Endothelial cell of umbilical vein (primary cell): Measurements from ENCODE around the gene MPST. TPM values are rescaled to one million over a fixed set of nuclear protein-coding genes. Genes with fewer than 3 reads are reported as not detected.

Experiments used
- BruUV-seq: library from RNA; stranded (reverse); fragments of 400-500 nt; replicated peaks from 2 replicates; lab custom pipeline; 2021; lab: Mats Ljungman, UMichigan
- CTCF ChIA-PET: fragments of 300-600, 350-600 bp; sonication (Branson Sonifier 250); formaldehyde crosslinking; loops from one replicate; lab custom pipeline; 2021; ENCODE audit warnings: antibody characterized with exemption, inconsistent platforms; lab: Charles Lee
- POLR2A ChIA-PET: fragments of 300-600, 350-600 bp; sonication (Branson Sonifier 250); formaldehyde crosslinking; loops from one replicate; lab custom pipeline; 2021; ENCODE audit warnings: antibody characterized with exemption, inconsistent platforms; lab: Charles Lee
- DNase-seq: peaks from one replicate; pipeline ENCODE4 v3.0.0-alpha.2; 2011; ENCODE audit warnings: low read depth, low spot score
- FAIRE-seq: peaks from 2 replicates; lab custom pipeline; 2011; peaks lifted over from hg19 to GRCh38; lab: Jason Lieb, UNC
- H2AFZ ChIP-seq: 2 replicates; pipeline ENCODE4 v1.6.0; 2012; ENCODE audit warnings: low read depth, low read length, control low read depth, inconsistent platforms
- H3K27ac ChIP-seq: 2 replicates; pipeline ENCODE4 v1.5.1; 2011; ENCODE audit warnings: low read depth, mild to moderate bottlenecking, control low read depth, low read length, moderate library complexity; ENCODE audit not compliant: insufficient read depth
- H3K27me3 ChIP-seq, 2 experiments: 2 replicates each; pipeline versions ENCODE4 v1.6.0 to v1.6.1; 2011; ENCODE audit warnings: low read length in 2 of 2, mixed read lengths in 1 of 2; ENCODE audit not compliant: control insufficient read depth in 2 of 2, insufficient read depth in 2 of 2
- H3K36me3 ChIP-seq, 2 experiments: 2 replicates in 1 of 2; 3 replicates in 1 of 2; pipeline ENCODE4 v1.5.1; 2011; ENCODE audit warnings: low read length in 2 of 2, mild to moderate bottlenecking in 1 of 2, moderate library complexity in 1 of 2; ENCODE audit not compliant: control insufficient read depth in 2 of 2, insufficient read depth in 2 of 2; ENCODE audit errors: extremely low read depth in 1 of 2
- H3K4me1 ChIP-seq: 3 replicates; pipeline ENCODE4 v1.5.1; 2011; ENCODE audit warnings: mild to moderate bottlenecking, low read length; ENCODE audit not compliant: control insufficient read depth, insufficient read depth; ENCODE audit errors: extremely low read depth
- H3K4me2 ChIP-seq: 2 replicates; pipeline ENCODE4 v1.6.1; 2011; ENCODE audit warnings: low read length, control low read depth, mixed read lengths; ENCODE audit not compliant: insufficient read depth
- H3K4me3 ChIP-seq, 3 experiments: fragments of 200-600 bp in 1 of 3; sonication (generic), shearing (Covaris generic) in 1 of 3; replicated peaks in 1 of 3; 2 replicates each; pipeline ENCODE4 v1.5.1; 2011 to 2016; ENCODE audit warnings: control low read depth in 3 of 3, low read length in 3 of 3, mild to moderate bottlenecking in 2 of 3, inconsistent platforms in 1 of 3, low read depth in 1 of 3, moderate library complexity in 1 of 3; ENCODE audit not compliant: insufficient read depth in 1 of 3
- H3K79me2 ChIP-seq: 2 replicates; pipeline ENCODE4 v1.6.0; 2012; ENCODE audit warnings: low read length, inconsistent platforms; ENCODE audit not compliant: control insufficient read depth, insufficient read depth
- H3K9ac ChIP-seq: replicated peaks from 2 replicates; pipeline ENCODE3; 2011; ENCODE audit warnings: low read length, control low read depth; ENCODE audit not compliant: insufficient read depth; ENCODE audit errors: extremely low read depth
- H3K9me1 ChIP-seq: replicated peaks from 3 replicates; pipeline ENCODE4 v1.6.0; 2011; ENCODE audit warnings: mild to moderate bottlenecking, low read length; ENCODE audit not compliant: control insufficient read depth, insufficient read depth; ENCODE audit errors: extremely low read depth
- H3K9me3 ChIP-seq: replicated peaks from 2 replicates; pipeline ENCODE4 v1.5.1; 2012; ENCODE audit warnings: low read length, inconsistent platforms; ENCODE audit not compliant: control insufficient read depth, insufficient read depth
- H4K20me1 ChIP-seq: replicated peaks from 2 replicates; pipeline ENCODE3; 2011; ENCODE audit warnings: mild to moderate bottlenecking, low read length; ENCODE audit not compliant: control insufficient read depth, insufficient read depth; ENCODE audit errors: extremely low read depth
- CTCF ChIP-seq, 2 donors: IDR thresholded peaks; 1 replicate in 1 of 2; 2 replicates in 1 of 2; pipeline ENCODE4 v1.5.1; 2011; ENCODE audit warnings: low read length in 2 of 2, mild to moderate bottlenecking in 2 of 2, moderate library complexity in 2 of 2, control low read depth in 1 of 2, inconsistent platforms in 1 of 2, low read depth in 1 of 2; ENCODE audit not compliant: insufficient read depth in 1 of 2; ENCODE audit errors: extremely low read depth in 1 of 2
- EZH2 ChIP-seq: IDR thresholded peaks from 2 replicates; pipeline ENCODE4 v1.6.1; 2012; ENCODE audit warnings: borderline replicate concordance, low read depth, mild to moderate bottlenecking, moderate library complexity, low read length, inconsistent platforms; ENCODE audit not compliant: severe bottlenecking
- FOS ChIP-seq: IDR thresholded peaks from 2 replicates; pipeline ENCODE4 v1.6.1; 2011; ENCODE audit warnings: mild to moderate bottlenecking, low read length, moderate library complexity, borderline replicate concordance; ENCODE audit not compliant: insufficient read depth
- GATA2 ChIP-seq: IDR thresholded peaks from 2 replicates; pipeline ENCODE4 v1.7.0; 2011; ENCODE audit warnings: low read depth, mild to moderate bottlenecking, moderate library complexity, mixed read lengths, low read length; ENCODE audit not compliant: insufficient read length, insufficient read depth
- JUN ChIP-seq: IDR thresholded peaks from 2 replicates; pipeline ENCODE4 v1.6.1; 2011; ENCODE audit warnings: borderline replicate concordance, low read depth; ENCODE audit not compliant: insufficient read length, insufficient read depth
- MAX ChIP-seq: IDR thresholded peaks from 2 replicates; pipeline ENCODE4 v1.6.1; 2011; ENCODE audit not compliant: insufficient read depth, insufficient read length
- MYC ChIP-seq: IDR thresholded peaks from one replicate; pipeline ENCODE4 v1.6.1; 2011; ENCODE audit warnings: mild to moderate bottlenecking, low read depth, low read length
- POLR2A ChIP-seq: IDR thresholded peaks from 2 replicates; pipeline ENCODE4 v1.6.1; 2012; ENCODE audit warnings: low read depth, mild to moderate bottlenecking, control low read depth, low read length
- POLR2AphosphoS5 ChIP-seq: IDR thresholded peaks from 2 replicates; pipeline ENCODE4 v1.6.1; 2012; ENCODE audit warnings: low read depth, mild to moderate bottlenecking, control low read depth, low read length, moderate library complexity; ENCODE audit not compliant: insufficient read depth
- dilution Hi-C: fragments of 300-500 bp; cut with MboI; formaldehyde crosslinking; loops from one replicate; pipeline ENCODE4 v1.15.0; 2019; ENCODE audit warnings: low sequenced_read_pairs; ENCODE audit not compliant: extremely low pct_ligation_motif_present
- intact Hi-C: fragments of 100-400 bp; cut with micrococcal nuclease; formaldehyde crosslinking; loops from one replicate; pipeline ENCODE4 v1.10.0; 2022
- polyA plus RNA-seq, 4 experiments: library from polyadenylated mRNA; depleted of rRNA in 3 of 4; stranded (reverse) in 3 of 4; unstranded in 1 of 4; fragments of >200 nt; gene quantifications; 2 replicates each; pipeline versions ENCODE4 v1.2.1 to v1.2.3, GENCODE V29; 2011 to 2012; ENCODE audit warnings: missing spikeins in 1 of 4
- total RNA-seq: library from RNA; stranded (reverse); gene quantifications from 2 replicates; pipeline ENCODE4 v1.2.3, GENCODE V29; 2021

MPST gene
- total and polyA plus RNA-seq, 2 donors (not counting 3 experiments of a cell fraction or from before 2014, with no cell fraction given): 93.2 to 124 TPM

GRCh38 chr22:36991206-36991605 is 28.3 kb upstream of the MPST start:
- TF ChIP-seq MYC: no peak
- no peak for TF ChIP-seq GATA2
- no peak for TF ChIP-seq POLR2A
- TF ChIP-seq POLR2AphosphoS5: no peak
- TF ChIP-seq JUN: no peak
- no peak for TF ChIP-seq FOS
- no peak for TF ChIP-seq EZH2
- no peak for TF ChIP-seq CTCF (IDR thresholded peaks at IDR 0.05; ENCODE audit: extremely low read depth in 1 of 2, insufficient read depth in 1 of 2, low read depth in 1 of 2, low read length in 2 of 2)
- TF ChIP-seq MAX: no peak

More at GRCh38 chr22:36991206-36991605, 28.3 kb upstream of the MPST start:
- H3K27me3 ChIP-seq: peaks cover 9 to 14% of the 10 kb centered on the region in 2 experiments
- FAIRE-seq: no peak
- no peaks in the 10 kb centered on the region for H3K9me1 ChIP-seq
- H3K9me3 ChIP-seq: no peaks in the 10 kb centered on the region
- H3K27ac ChIP-seq: no peak overlapping the region
- no peaks in the 10 kb centered on the region for H3K79me2 ChIP-seq
- BruUV-seq: no TSS peak
- POLR2A ChIA-PET: no interaction called here
- dilution Hi-C loops: no loop called here
- no peak overlapping the region for H3K4me2 ChIP-seq
- H3K9ac ChIP-seq: no peak overlapping the region
- H3K36me3 ChIP-seq: no peaks in the 10 kb centered on the region
- H3K4me1 ChIP-seq: no peaks in the 10 kb centered on the region
- intact Hi-C loops: no loop called here
- no peak overlapping the region for H2AFZ ChIP-seq
- no peak for DNase-seq
- H3K4me3 ChIP-seq: no peak overlapping the region
- no peaks in the 10 kb centered on the region for H4K20me1 ChIP-seq
- CTCF ChIA-PET: interaction anchor here (1.3 to 2.0 kb wide), 3 partner anchors 8 to 319 kb away, joined by 3 to 4 read pairs (median 3); no protein-coding TSS in a partner anchor
